Pancreas (tissue), 10 donors: Measurements from ENCODE around the gene ACO1. TPM values are rescaled to one million over a fixed set of nuclear protein-coding genes. Genes with fewer than 3 reads are reported as not detected.

Source experiments
- ATAC-seq, 4 donors: fragments of 200-7000 bp; cut with Tn5 transposase; one replicate each; pipeline versions ENCODE4 v1.8.0 to v1.9.1; 2020; ENCODE audit warnings: mild to moderate bottlenecking in 4 of 4, moderate library complexity in 4 of 4
- DNase-seq, 6 donors: peaks; one replicate each; pipeline ENCODE4 v3.0.0-alpha.2; 2020
- FAIRE-seq: peaks from 2 replicates; lab custom pipeline; 2012; peaks lifted over from hg19 to GRCh38; lab: Jason Lieb, UNC
- H3K27ac ChIP-seq, 4 donors: fragments of 200-600 bp; sonication (generic); 1 replicate in 3 of 4; 2 replicates in 1 of 4; pipeline versions ENCODE4 v1.5.0 to v1.8.0; 2020
- H3K27me3 ChIP-seq, 4 donors: fragments of 200-600 bp; one replicate each; pipeline ENCODE4 v1.8.0; 2021
- H3K36me3 ChIP-seq, 3 donors: fragments of 200-600 bp; sonication (generic) in 1 of 3; one replicate each; pipeline versions ENCODE4 v1.5.0 to v1.8.0; 2020 to 2021
- H3K4me1 ChIP-seq, 3 donors: fragments of 200-600 bp; one replicate each; pipeline ENCODE4 v1.8.0; 2021
- H3K4me3 ChIP-seq, 4 donors: fragments of 200-600 bp; sonication (generic) in 2 of 4; one replicate each; pipeline versions ENCODE4 v1.5.0 to v1.8.0; 2020 to 2021
- H3K9me3 ChIP-seq, 4 donors: fragments of 200-600 bp; one replicate each; pipeline ENCODE4 v1.8.0; 2021
- WGBS, 2 donors: extraction: QIAGEN DNeasy Blood & Tissue Kit; methylation state at CpG; one replicate each; pipeline ENCODE4 v1.1.7; 2013; 5-methylcytosine and 5-hydroxymethylcytosine counted together
- intact Hi-C, 3 donors: fragments of 100-400 bp; cut with DNase I; formaldehyde crosslinking; loops; one replicate each; pipeline versions ENCODE4 v1.11.1 to v1.14.2; 2022
- polyA plus RNA-seq, 2 donors: library from polyadenylated mRNA; stranded (reverse); fragments of 200-250 nt; gene quantifications; one replicate each; pipeline ENCODE4 v1.2.3, GENCODE V29; 2013
- total RNA-seq, 6 donors: library from RNA; stranded (reverse); fragmentation: NEBNext Ultra II Directional in 4 of 6; extraction: Animal tissue kit (Norgen Biotek cat#: 25700) in 4 of 6; gene quantifications; one replicate each; pipeline versions ENCODE4 v1.2.1 to v1.2.4, GENCODE V29; 2021 to 2023
- TF ChIP-seq, protein P1 (sequence below), 4 donors: fragments of 200-600 bp; sonication (generic) in 3 of 4; IDR thresholded peaks; one replicate each; pipeline versions ENCODE4 v1.5.0 to v1.8.0; 2021; ENCODE audit warnings: antibody characterized with exemption in 4 of 4
- donor health status: healthy with polysubstance abuse.
- donor health status: DM: no; HTN: no; CAD: no; lungs with moderate emphysema.
- donor health status: DM: no; HTN: no; CAD: no.
- donor health status: control.
- donor health status: control.
- donor health status: Bipolar disorder and iron deficiency.
- donor health status: DM: yes; HTN: yes; CAD: no.
- donor health status: DM: no; HTN: no; CAD: no.
- donor health status: DM: no; HTN: no; CAD: no.
- donor health status: DM: yes; HTN: yes; CAD: no.

ACO1 gene
- total and polyA plus RNA-seq, 8 donors = 8.7 to 35.6 (median 29.0) TPM

DNA sequence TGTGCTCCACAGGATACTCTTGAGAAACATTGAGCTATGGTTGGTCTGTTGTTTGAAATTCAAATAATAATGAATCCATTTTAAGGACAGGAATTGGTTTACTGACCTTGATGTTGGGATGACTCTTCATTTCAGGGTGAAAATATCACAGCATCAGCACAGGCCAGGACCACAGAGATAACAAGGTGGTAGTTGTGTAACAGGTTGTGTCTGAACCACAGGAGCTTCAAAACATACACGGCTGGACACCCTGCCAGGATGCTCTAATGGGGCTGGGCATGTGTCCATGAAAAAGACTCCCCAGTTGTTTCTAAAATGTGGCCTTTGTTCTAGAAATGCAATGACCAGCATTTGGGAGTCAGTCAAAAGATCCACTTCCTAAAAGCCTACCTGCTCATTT is 69.8 kb downstream of the ACO1 start:
- Histone ChIP-seq H3K4me1 (no peaks in the 10 kb centered on the region), H3K9me3 (no peaks in the 10 kb centered on the region), H3K4me3 (no peak overlapping the region), H3K36me3 (peaks cover 8 to 43% (median 11%) of the 10 kb centered on the region in 3 donors), H3K27me3 (no peaks in the 10 kb centered on the region), H3K27ac (no peak overlapping the region)
- no peak for DNase-seq
- TF ChIP-seq, protein P1, sequence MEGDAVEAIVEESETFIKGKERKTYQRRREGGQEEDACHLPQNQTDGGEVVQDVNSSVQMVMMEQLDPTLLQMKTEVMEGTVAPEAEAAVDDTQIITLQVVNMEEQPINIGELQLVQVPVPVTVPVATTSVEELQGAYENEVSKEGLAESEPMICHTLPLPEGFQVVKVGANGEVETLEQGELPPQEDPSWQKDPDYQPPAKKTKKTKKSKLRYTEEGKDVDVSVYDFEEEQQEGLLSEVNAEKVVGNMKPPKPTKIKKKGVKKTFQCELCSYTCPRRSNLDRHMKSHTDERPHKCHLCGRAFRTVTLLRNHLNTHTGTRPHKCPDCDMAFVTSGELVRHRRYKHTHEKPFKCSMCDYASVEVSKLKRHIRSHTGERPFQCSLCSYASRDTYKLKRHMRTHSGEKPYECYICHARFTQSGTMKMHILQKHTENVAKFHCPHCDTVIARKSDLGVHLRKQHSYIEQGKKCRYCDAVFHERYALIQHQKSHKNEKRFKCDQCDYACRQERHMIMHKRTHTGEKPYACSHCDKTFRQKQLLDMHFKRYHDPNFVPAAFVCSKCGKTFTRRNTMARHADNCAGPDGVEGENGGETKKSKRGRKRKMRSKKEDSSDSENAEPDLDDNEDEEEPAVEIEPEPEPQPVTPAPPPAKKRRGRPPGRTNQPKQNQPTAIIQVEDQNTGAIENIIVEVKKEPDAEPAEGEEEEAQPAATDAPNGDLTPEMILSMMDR (IDR thresholded peaks at IDR 0.05) = no peak
- WGBS, 2 donors = 67 to 87% methylated on average over 1 of the region's 1 CpG
- intact Hi-C loops = no loop called here
- FAIRE-seq = no peak
- no peak for ATAC-seq

DNA sequence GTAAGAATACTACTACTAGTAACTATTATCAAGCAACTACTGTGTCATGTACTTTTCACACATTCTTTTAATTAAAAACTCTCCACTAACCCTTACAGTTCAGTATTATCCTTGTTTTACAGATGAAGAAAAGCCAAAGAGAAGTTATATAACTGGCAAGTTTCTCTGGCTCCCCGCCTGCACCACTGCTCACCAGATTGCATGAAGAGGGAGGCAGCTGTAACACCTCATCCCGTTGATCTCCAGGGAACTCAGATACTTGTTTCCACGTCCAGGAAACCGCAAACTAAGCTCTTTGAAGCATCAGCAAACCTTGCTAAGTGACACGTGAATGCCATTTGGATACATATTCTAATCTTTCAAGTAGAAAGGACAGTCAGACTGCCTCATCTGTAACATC is 71.3 kb downstream of the ACO1 start:
- H3K27me3 ChIP-seq = no peaks in the 10 kb centered on the region
- FAIRE-seq (no peak), ATAC-seq (no peak), DNase-seq (no peak)
- TF ChIP-seq, protein P1 (IDR thresholded peaks at IDR 0.05) = no peak
- intact Hi-C loops = no loop called here
- 70 to 79% methylated on average over 5 of the region's 5 CpGs for WGBS, 2 donors
- H3K4me1 ChIP-seq = no peaks in the 10 kb centered on the region
- no peaks in the 10 kb centered on the region for H3K9me3 ChIP-seq
- H3K36me3 ChIP-seq = peaks cover under 1 to 30% (median 3%) of the 10 kb centered on the region in 3 donors
- no peak overlapping the region for H3K27ac ChIP-seq
- H3K4me3 ChIP-seq = no peak overlapping the region

DNA sequence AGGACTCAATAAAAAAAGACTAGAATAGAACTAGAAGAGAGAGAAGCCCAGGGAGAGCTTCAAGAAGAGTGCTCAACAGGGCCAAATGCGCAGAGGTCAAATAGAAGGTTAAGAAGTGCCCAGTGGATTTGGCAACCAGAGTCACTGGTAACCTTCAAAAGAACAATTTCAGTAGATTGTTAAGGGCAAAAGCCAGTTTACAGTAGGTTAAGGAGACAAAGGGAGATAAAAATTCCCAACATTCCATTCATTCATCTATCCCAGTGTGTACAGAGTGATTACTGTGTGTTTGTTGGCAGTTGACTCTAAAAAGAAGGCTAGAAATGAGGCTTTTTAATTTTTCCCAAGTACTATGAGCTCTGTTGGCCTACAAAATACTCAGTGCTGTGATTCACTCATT is 72.1 kb downstream of the ACO1 start:
- Histone ChIP-seq H3K36me3 (peaks cover 0 to 22% (median 0%) of the 10 kb centered on the region in 3 donors), H3K9me3 (no peaks in the 10 kb centered on the region)
- no peak for FAIRE-seq

DNA sequence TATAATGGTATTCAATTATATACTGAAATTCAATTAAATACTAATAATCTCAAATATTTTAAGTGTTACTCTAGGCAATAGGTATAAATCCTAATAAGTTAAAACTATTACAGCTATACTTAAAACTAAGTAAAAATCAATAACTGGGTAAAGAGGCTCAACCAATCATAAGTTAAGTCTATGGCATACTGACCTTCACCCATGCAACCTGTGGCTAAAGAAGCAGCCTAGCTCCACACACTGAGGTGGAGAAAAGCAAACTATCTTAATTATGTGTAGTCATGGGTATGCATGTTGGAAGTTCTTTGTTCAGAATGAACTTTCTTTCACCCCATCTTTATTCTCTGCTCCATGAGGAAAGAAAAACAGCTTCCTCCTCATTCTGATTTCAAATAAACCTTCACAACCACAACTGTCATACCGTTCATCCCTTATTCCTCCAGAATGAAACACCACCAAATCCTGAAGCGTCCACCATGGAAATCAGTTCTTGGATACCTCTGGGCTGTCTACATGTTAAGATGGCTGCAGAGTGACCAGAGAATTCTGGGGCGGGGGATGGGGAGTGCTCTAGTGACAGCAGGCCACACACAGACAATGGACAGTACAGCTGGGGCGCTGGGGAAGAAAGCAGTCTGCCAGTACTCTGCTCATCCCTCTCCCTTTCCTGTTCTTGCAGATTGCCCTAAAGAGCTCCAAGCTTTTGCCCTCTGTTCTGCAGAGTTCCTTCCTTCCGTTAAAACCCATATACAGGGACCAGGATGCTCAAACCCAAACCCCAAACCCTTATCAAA is 79.3 kb downstream of the ACO1 start:
- H3K4me1 ChIP-seq = no peaks in the 10 kb centered on the region
- no peaks in the 10 kb centered on the region for H3K27me3 ChIP-seq
- no peak for DNase-seq
- no peak overlapping the region for H3K27ac ChIP-seq
- no peak overlapping the region for H3K4me3 ChIP-seq
- WGBS, 2 donors = 94 to 96% methylated on average over 5 of the region's 5 CpGs
- TF ChIP-seq, protein P1 (IDR thresholded peaks at IDR 0.05) = no peak
- no peak for ATAC-seq
- H3K36me3 ChIP-seq = no peaks in the 10 kb centered on the region
- H3K9me3 ChIP-seq = no peaks in the 10 kb centered on the region
- no peak for FAIRE-seq
- intact Hi-C loops = no loop called here

More for the DNA sequence above, 72.1 kb downstream of the ACO1 start:
- no peak overlapping the region for H3K4me3 ChIP-seq
- TF ChIP-seq, protein P1 (IDR thresholded peaks at IDR 0.05) = no peak
- peak in 3 of 4 donors; percentile 18 to 35 (median 29) for ATAC-seq
- H3K27me3 ChIP-seq = no peaks in the 10 kb centered on the region
- intact Hi-C loops = no loop called here
- no peak for DNase-seq
- 74 to 93% methylated on average over 1 of the region's 1 CpG for WGBS, 2 donors
- H3K27ac ChIP-seq = no peak overlapping the region
- H3K4me1 ChIP-seq = no peaks in the 10 kb centered on the region

DNA sequence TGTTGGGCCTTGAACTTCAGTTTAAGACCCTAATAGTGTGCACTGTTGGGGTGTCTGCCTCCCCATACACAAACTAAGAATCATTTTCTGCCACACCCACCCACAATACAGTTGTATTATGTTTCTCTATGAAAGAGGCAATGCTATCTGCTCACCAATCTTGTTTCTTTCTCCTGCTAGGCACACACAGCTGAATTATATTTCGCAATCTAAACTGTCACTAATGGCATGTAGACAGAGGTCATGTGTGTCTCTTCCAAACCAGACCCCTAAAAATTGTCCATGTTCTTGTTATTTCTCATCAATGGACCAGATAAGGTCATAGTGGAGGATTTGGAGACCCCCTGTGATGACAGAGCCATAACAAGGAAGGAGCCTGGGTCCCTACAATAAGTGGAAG is 84.3 kb downstream of the ACO1 start:
- intact Hi-C loops = no loop called here
- DNase-seq (no peak), FAIRE-seq (no peak), ATAC-seq (no peak)
- H3K9me3 ChIP-seq = no peaks in the 10 kb centered on the region
- WGBS, 2 donors = 95 to 98% methylated on average over 1 of the region's 1 CpG
- TF ChIP-seq, protein P1 (IDR thresholded peaks at IDR 0.05) = no peak
- no peaks in the 10 kb centered on the region for H3K36me3 ChIP-seq
- no peaks in the 10 kb centered on the region for H3K27me3 ChIP-seq
- H3K4me1 ChIP-seq = peaks cover 0 to 8% (median 0%) of the 10 kb centered on the region in 3 donors
- no peak overlapping the region for H3K4me3 ChIP-seq
- no peak overlapping the region for H3K27ac ChIP-seq
